ENCODE results near the gene CENPA.
A peak's percentile ranks its signal among the peaks of the same experiment; 100 is the strongest.
"Not testable (repeated sequence)": the region's sequence is repeated elsewhere in the genome, so short reads cannot be mapped to it uniquely, and the experiment has no call there.

CENPA gene

DNA sequence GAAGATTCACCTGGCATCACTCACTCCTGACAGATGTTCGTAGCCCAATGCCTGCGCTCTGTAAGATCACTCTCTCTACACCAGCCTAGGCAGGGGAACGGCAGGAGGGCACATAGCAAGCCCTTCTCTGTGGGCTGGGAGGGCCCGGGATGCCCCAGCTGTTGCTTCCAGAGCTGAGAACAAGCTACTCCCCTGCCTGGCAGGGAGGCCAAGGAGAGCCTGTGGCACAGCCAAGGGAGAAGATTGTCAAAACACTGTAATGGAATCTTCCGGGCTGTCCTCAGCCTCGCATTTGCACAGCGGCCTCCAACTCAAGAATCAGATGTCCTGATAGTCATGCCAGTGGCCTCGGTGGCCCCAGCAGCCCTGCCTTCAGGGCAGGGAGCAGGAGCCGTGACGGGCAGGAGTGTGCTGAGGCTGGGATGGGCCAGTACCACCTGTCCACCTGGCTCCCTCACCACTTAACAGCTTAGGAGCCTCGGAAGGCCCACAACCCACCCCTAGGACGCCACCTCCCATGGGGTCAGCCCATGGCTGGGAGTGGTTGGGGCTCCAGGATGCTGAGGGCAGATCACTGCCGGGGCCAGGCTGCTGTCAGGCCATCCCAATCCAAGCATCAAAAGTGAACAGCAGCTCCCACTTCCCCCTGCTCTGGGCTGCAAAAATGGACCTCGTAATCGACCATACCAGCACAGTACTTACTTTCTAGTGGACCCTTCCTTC, 43.6 kb upstream of the CENPA start:
- TF ChIP-seq CTCF (IDR thresholded peaks at IDR 0.05; ENCODE audit: insufficient read depth, low read depth, low read length, missing control alignments), result no peak

DNA sequence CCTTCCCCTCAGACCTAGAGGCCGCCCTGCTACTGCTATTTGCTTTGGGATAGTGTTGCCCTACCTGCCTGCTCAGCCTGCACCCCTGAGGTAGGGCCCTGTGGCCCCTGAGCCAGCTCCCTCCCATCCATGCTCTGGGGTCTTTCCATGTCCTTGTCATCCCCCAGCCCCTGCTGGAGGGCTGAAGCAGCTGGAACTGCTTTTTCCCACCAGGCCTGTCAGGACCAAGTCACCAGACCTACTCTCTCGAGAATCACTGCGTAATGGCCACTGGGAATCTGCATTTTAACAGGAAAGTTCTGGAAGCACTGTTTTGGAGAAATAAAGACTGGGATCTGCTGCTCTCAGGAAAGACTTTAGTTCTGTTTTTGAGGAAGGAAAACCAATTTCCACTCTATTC, 42.0 kb upstream of the CENPA start:
- no peak for TF ChIP-seq CTCF (IDR thresholded peaks at IDR 0.05; ENCODE audit: insufficient read depth, low read depth, low read length, missing control alignments)
- H3K4me3 ChIP-seq (ENCODE audit: low read length), result no peak overlapping the region
- DNase-seq (ENCODE audit: low read depth), result no peak

More for the DNA sequence above, 43.6 kb upstream of the CENPA start:
- no peak for DNase-seq (ENCODE audit: low read depth)
- no peak overlapping the region for H3K4me3 ChIP-seq (ENCODE audit: low read length)

DNA sequence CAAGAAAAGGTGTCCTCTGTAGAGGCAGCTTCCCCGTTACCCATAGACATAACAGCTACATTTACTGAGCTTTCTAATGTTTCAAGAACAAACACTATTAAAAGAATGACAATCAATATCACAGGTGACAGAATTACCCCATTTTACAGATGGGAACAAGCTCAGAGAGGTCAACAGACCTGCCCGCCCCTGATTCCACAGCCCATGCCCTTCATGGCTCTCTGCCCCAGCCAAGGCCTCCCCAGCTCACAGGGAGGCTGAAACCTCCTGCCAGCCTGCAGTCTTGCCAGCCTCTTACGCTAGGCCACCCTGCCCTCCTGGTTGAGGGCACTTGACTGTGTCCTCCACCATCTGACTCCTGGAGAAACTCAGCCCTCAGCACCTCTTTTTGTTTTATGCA, 40.9 kb upstream of the CENPA start:
- DNase-seq (ENCODE audit: low read depth), result no peak
- no peak overlapping the region for H3K4me3 ChIP-seq (ENCODE audit: low read length)
- TF ChIP-seq CTCF (IDR thresholded peaks at IDR 0.05; ENCODE audit: insufficient read depth, low read depth, low read length, missing control alignments), result no peak

- peak; percentile 93 for TF ChIP-seq CTCF (IDR thresholded peaks at IDR 0.05; ENCODE audit: insufficient read depth, low read depth, low read length, missing control alignments)
- peak; percentile 82 for DNase-seq (ENCODE audit: low read depth)
- no peak overlapping the region for H3K4me3 ChIP-seq (ENCODE audit: low read length)
Measured at GRCh38 chr2:26745609-26746327, 40.1 kb upstream of the CENPA start.

DNA sequence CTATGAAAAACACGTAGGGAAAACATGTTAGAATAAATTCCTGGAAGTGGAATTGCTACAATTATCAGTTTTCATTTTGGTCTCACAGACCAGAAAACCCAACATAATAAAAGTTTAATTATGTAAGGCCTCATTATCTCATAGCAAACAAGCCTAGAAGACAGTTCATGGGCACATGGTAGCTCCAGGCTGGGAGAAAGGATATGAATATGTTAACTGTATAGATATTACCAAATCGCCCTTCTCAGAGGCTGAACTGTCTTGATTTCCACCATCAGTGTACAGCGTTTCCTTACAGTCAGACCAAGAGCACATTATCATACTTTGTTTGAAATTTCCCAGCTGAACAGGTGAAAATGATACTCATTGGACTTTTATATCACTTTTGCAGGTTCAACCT, 38.9 kb upstream of the CENPA start:
- no peak for DNase-seq (ENCODE audit: low read depth)
- no peak for TF ChIP-seq CTCF (IDR thresholded peaks at IDR 0.05; ENCODE audit: insufficient read depth, low read depth, low read length, missing control alignments)
- H3K4me3 ChIP-seq (ENCODE audit: low read length), result no peak overlapping the region

GRCh38 chr2:26749787-26750420, 36.0 kb upstream of the CENPA start:
- H3K4me3 ChIP-seq (ENCODE audit: low read length), result not testable (repeated sequence)
- DNase-seq (ENCODE audit: low read depth), result peak; percentile 23

GRCh38 chr2:26750467-26750866, 35.4 kb upstream of the CENPA start:
- not testable (repeated sequence) for H3K4me3 ChIP-seq (ENCODE audit: low read length); DNase-seq (ENCODE audit: low read depth)

All from epithelial cell of esophagus (primary cell).